OCI-LY7 (cell line): ENCODE data around the gene NKX6-2.

Source experiments
- CTCF ChIP-seq: fragments of 200-600 bp; sonication (generic); conservative IDR thresholded peaks from 2 replicates; pipeline ENCODE4 v1.5.1; 2014; ENCODE audit warnings: mild to moderate bottlenecking, antibody characterized with exemption, low read length, moderate library complexity, mixed read lengths
- EZH2phosphoT487 ChIP-seq: fragments of 200-600 bp; sonication (generic); IDR thresholded peaks from 2 replicates; pipeline ENCODE4 v1.6.1; 2018; ENCODE audit warnings: low read depth, borderline replicate concordance, mild to moderate bottlenecking, mixed run types, antibody characterized with exemption, low read length, moderate library complexity, mixed read lengths

GRCh38 chr10:132813560-132814468, 27.9 kb upstream of the NKX6-2 start:
- TF ChIP-seq CTCF, result no peak
- no peak for TF ChIP-seq EZH2phosphoT487
